Activated CD4-positive, alpha-beta T cell treated with anti-CD3 and anti-CD28 coated beads, Interleukin-2, amount 10 ng/mL, durations not matched to agents 24 days and 14 days (primary cell): ENCODE results near the gene ARHGAP6. TPM values are rescaled to one million over a fixed set of nuclear protein-coding genes. Genes with fewer than 3 reads are reported as not detected.
A peak's percentile ranks its signal among the peaks of the same experiment; 100 is the strongest.
"Not testable (repeated sequence)": the region's sequence is repeated elsewhere in the genome, so short reads cannot be mapped to it uniquely, and the experiment has no call there.

Experiments used
- DNase-seq: peaks from one replicate; pipeline ENCODE4 v3.0.0; 2022
- H3K27ac Mint-ChIP-seq: one replicate; pipeline ENCODE4 v1.8.0; 2022; ENCODE audit warnings: mild to moderate bottlenecking, mixed read lengths
- H3K27me3 Mint-ChIP-seq: one replicate; pipeline ENCODE4 v1.8.0; 2022; ENCODE audit warnings: mixed read lengths
- H3K36me3 Mint-ChIP-seq: one replicate; pipeline ENCODE4 v1.8.0; 2022; ENCODE audit warnings: low read depth, mild to moderate bottlenecking, mixed read lengths
- H3K4me1 Mint-ChIP-seq: one replicate; pipeline ENCODE4 v1.8.0; 2021; ENCODE audit warnings: mixed read lengths
- H3K4me3 Mint-ChIP-seq: one replicate; pipeline ENCODE4 v1.8.0; 2022; ENCODE audit warnings: mild to moderate bottlenecking, moderate library complexity, mixed read lengths
- H3K9me3 Mint-ChIP-seq: one replicate; pipeline ENCODE4 v1.8.0; 2021; ENCODE audit warnings: mixed read lengths
- intact Hi-C: fragments of 100-400 bp; cut with micrococcal nuclease; formaldehyde crosslinking; loops from one replicate; pipeline ENCODE4 v1.15.1; 2023
- total RNA-seq: library from RNA; stranded (reverse); gene quantifications from 2 replicates; pipeline ENCODE4 v1.2.3, GENCODE V29; 2022

ARHGAP6 gene
- total RNA-seq, 1 donor from 2014 or later = not detected

- Mint-ChIP-seq H3K9me3 (no peaks in the 10 kb centered on the region), H3K36me3 (no peaks in the 10 kb centered on the region), H3K27ac (no peak overlapping the region), H3K4me1 (no peaks in the 10 kb centered on the region), H3K27me3 (peaks cover 8% of the 10 kb centered on the region), H3K4me3 (no peak overlapping the region)
- DNase-seq = no peak
- intact Hi-C loops = no loop called here
Measured at GRCh38 chrX:11546917-11547316, 118.8 kb downstream of the ARHGAP6 start.

GRCh38 chrX:11543249-11543648 is 122.5 kb downstream of the ARHGAP6 start:
- Mint-ChIP-seq H3K36me3 (no peaks in the 10 kb centered on the region), H3K27me3 (peaks cover 2% of the 10 kb centered on the region), H3K4me3 (no peak overlapping the region), H3K9me3 (no peaks in the 10 kb centered on the region), H3K27ac (no peak overlapping the region), H3K4me1 (no peaks in the 10 kb centered on the region)
- no peak for DNase-seq
- intact Hi-C loops = no loop called here

GRCh38 chrX:11541510-11541909 is 124.2 kb downstream of the ARHGAP6 start:
- Mint-ChIP-seq H3K27me3 (peaks cover under 1% of the 10 kb centered on the region), H3K36me3 (no peaks in the 10 kb centered on the region), H3K9me3 (no peaks in the 10 kb centered on the region), H3K27ac (no peak overlapping the region), H3K4me1 (no peaks in the 10 kb centered on the region), H3K4me3 (no peak overlapping the region)
- intact Hi-C loops = no loop called here
- no peak for DNase-seq

- H3K27me3 Mint-ChIP-seq = no peaks in the 10 kb centered on the region
- intact Hi-C loops = no loop called here
Measured at GRCh38 chrX:11540532-11541377, 125.0 kb downstream of the ARHGAP6 start.

GRCh38 chrX:11537141-11537540 is 128.6 kb downstream of the ARHGAP6 start:
- H3K36me3 Mint-ChIP-seq = no peaks in the 10 kb centered on the region
- no peak overlapping the region for H3K27ac Mint-ChIP-seq
- H3K27me3 Mint-ChIP-seq = peaks cover 3% of the 10 kb centered on the region
- H3K4me3 Mint-ChIP-seq = no peak overlapping the region
- H3K9me3 Mint-ChIP-seq = no peaks in the 10 kb centered on the region
- H3K4me1 Mint-ChIP-seq = no peaks in the 10 kb centered on the region
- DNase-seq = no peak
- intact Hi-C loops = no loop called here

More at GRCh38 chrX:11540532-11541377, 125.0 kb downstream of the ARHGAP6 start:
- Mint-ChIP-seq H3K36me3 (no peaks in the 10 kb centered on the region), H3K4me1 (no peaks in the 10 kb centered on the region), H3K4me3 (no peak overlapping the region), H3K27ac (no peak overlapping the region), H3K9me3 (no peaks in the 10 kb centered on the region)
- no peak for DNase-seq

GRCh38 chrX:11535156-11535919 is 130.4 kb downstream of the ARHGAP6 start:
- no peaks in the 10 kb centered on the region for H3K4me1 Mint-ChIP-seq
- intact Hi-C loops = no loop called here
- peaks cover 3% of the 10 kb centered on the region for H3K27me3 Mint-ChIP-seq
- no peak for DNase-seq
- H3K36me3 Mint-ChIP-seq = no peaks in the 10 kb centered on the region
- no peak overlapping the region for H3K4me3 Mint-ChIP-seq
- no peak overlapping the region for H3K27ac Mint-ChIP-seq
- no peaks in the 10 kb centered on the region for H3K9me3 Mint-ChIP-seq

- peaks cover 6% of the 10 kb centered on the region for H3K27me3 Mint-ChIP-seq
- DNase-seq = peak; percentile 54
- no peak overlapping the region for H3K4me3 Mint-ChIP-seq
- H3K4me1 Mint-ChIP-seq = no peaks in the 10 kb centered on the region
- no peaks in the 10 kb centered on the region for H3K9me3 Mint-ChIP-seq
- H3K27ac Mint-ChIP-seq = no peak overlapping the region
- intact Hi-C loops = loop anchor here (1.0 to 5.0 kb wide), 6 partner anchors 191 to 1239 kb away; no protein-coding TSS in a partner anchor
- H3K36me3 Mint-ChIP-seq = no peaks in the 10 kb centered on the region
Measured at GRCh38 chrX:11533199-11533651, 132.5 kb downstream of the ARHGAP6 start.

- Mint-ChIP-seq H3K4me1 (no peaks in the 10 kb centered on the region), H3K4me3 (no peak overlapping the region), H3K27ac (no peak overlapping the region), H3K9me3 (no peaks in the 10 kb centered on the region), H3K27me3 (peaks cover 6% of the 10 kb centered on the region), H3K36me3 (no peaks in the 10 kb centered on the region)
- intact Hi-C loops = loop anchor here (1.0 to 5.0 kb wide), 6 partner anchors 192 to 1240 kb away; no protein-coding TSS in a partner anchor
- DNase-seq = no peak
Measured at GRCh38 chrX:11532291-11533078, 133.2 kb downstream of the ARHGAP6 start.

GRCh38 chrX:11531226-11531625 is 134.5 kb downstream of the ARHGAP6 start:
- DNase-seq = no peak
- H3K9me3 Mint-ChIP-seq = no peaks in the 10 kb centered on the region
- H3K4me1 Mint-ChIP-seq = no peaks in the 10 kb centered on the region
- H3K27me3 Mint-ChIP-seq = peaks cover 6% of the 10 kb centered on the region
- intact Hi-C loops = loop anchor here (5.0 kb wide), 1 partner anchor 1241 kb away; no protein-coding TSS in a partner anchor
- no peak overlapping the region for H3K27ac Mint-ChIP-seq
- no peak overlapping the region for H3K4me3 Mint-ChIP-seq
- H3K36me3 Mint-ChIP-seq = no peaks in the 10 kb centered on the region

GRCh38 chrX:11530621-11531020 is 135.1 kb downstream of the ARHGAP6 start:
- Mint-ChIP-seq H3K4me1 (no peaks in the 10 kb centered on the region), H3K27ac (no peak overlapping the region), H3K4me3 (no peak overlapping the region), H3K27me3 (peaks cover 6% of the 10 kb centered on the region), H3K36me3 (no peaks in the 10 kb centered on the region), H3K9me3 (no peaks in the 10 kb centered on the region)
- intact Hi-C loops = loop anchor here (5.0 kb wide), 1 partner anchor 1242 kb away; no protein-coding TSS in a partner anchor
- no peak for DNase-seq

- DNase-seq = no peak
Measured at GRCh38 chrX:11528623-11529022, 137.1 kb downstream of the ARHGAP6 start.

GRCh38 chrX:11525685-11526084 is 140.0 kb downstream of the ARHGAP6 start:
- DNase-seq = no peak
- Mint-ChIP-seq H3K27me3 (peaks cover 3% of the 10 kb centered on the region), H3K4me3 (no peak overlapping the region), H3K9me3 (no peaks in the 10 kb centered on the region), H3K4me1 (no peaks in the 10 kb centered on the region), H3K27ac (no peak overlapping the region), H3K36me3 (no peaks in the 10 kb centered on the region)
- intact Hi-C loops = no loop called here

More at GRCh38 chrX:11528623-11529022, 137.1 kb downstream of the ARHGAP6 start:
- intact Hi-C loops = no loop called here
- H3K27me3 Mint-ChIP-seq = peaks cover 3% of the 10 kb centered on the region
- no peaks in the 10 kb centered on the region for H3K9me3 Mint-ChIP-seq
- no peaks in the 10 kb centered on the region for H3K36me3 Mint-ChIP-seq
- no peak overlapping the region for H3K27ac Mint-ChIP-seq
- no peaks in the 10 kb centered on the region for H3K4me1 Mint-ChIP-seq
- no peak overlapping the region for H3K4me3 Mint-ChIP-seq

- H3K9me3 Mint-ChIP-seq = not testable (repeated sequence)
Measured at GRCh38 chrX:11519234-11519633, 146.5 kb downstream of the ARHGAP6 start.

More at GRCh38 chrX:11519234-11519633, 146.5 kb downstream of the ARHGAP6 start:
- H3K4me3 Mint-ChIP-seq, H3K4me1 Mint-ChIP-seq, H3K27me3 Mint-ChIP-seq, H3K27ac Mint-ChIP-seq, H3K36me3 Mint-ChIP-seq, DNase-seq, intact Hi-C loops: not testable (repeated sequence)
